Keratinocyte (primary cell): ENCODE data around the gene CLDN5. TPM values are rescaled to one million over a fixed set of nuclear protein-coding genes. Genes with fewer than 3 reads are reported as not detected.

ENCODE experiments used
- DNase-seq: peaks from one replicate; pipeline ENCODE4 v3.0.0-alpha.2; 2011; ENCODE audit warnings: low read depth, missing footprints, low spot score
- FAIRE-seq: peaks from 2 replicates; lab custom pipeline; 2011; peaks lifted over from hg19 to GRCh38; lab: Jason Lieb, UNC
- H2AFZ ChIP-seq: 2 replicates; pipeline ENCODE4 v1.6.0; 2012; ENCODE audit warnings: low read length, control low read depth, inconsistent platforms; ENCODE audit not compliant: control insufficient read depth
- H3K27ac ChIP-seq: 2 replicates; pipeline ENCODE4 v1.5.1; 2011; ENCODE audit warnings: low read length; ENCODE audit not compliant: control insufficient read depth, insufficient read depth
- H3K27me3 ChIP-seq: 3 replicates; pipeline ENCODE4 v1.6.0; 2011; ENCODE audit warnings: low read length; ENCODE audit not compliant: control insufficient read depth, insufficient read depth; ENCODE audit errors: extremely low read depth
- H3K36me3 ChIP-seq, 2 experiments: 2 replicates in 1 of 2; 3 replicates in 1 of 2; pipeline ENCODE4 v1.5.1; 2011; ENCODE audit warnings: low read length in 2 of 2, mild to moderate bottlenecking in 1 of 2; ENCODE audit not compliant: control insufficient read depth in 2 of 2, insufficient read depth in 2 of 2; ENCODE audit errors: extremely low read depth in 1 of 2
- H3K4me1 ChIP-seq: 3 replicates; pipeline ENCODE4 v1.5.1; 2011; ENCODE audit warnings: low read length; ENCODE audit not compliant: control insufficient read depth, insufficient read depth; ENCODE audit errors: extremely low read depth
- H3K4me2 ChIP-seq: 3 replicates; pipeline ENCODE4 v1.6.0; 2011; ENCODE audit warnings: low read depth, low read length; ENCODE audit not compliant: control insufficient read depth, insufficient read depth; ENCODE audit errors: extremely low read depth
- H3K4me3 ChIP-seq, 3 experiments: fragments of 200-600 bp in 1 of 3; sonication (generic) in 1 of 3; 2 replicates in 2 of 3; 3 replicates in 1 of 3; pipeline ENCODE4 v1.5.1; 2011 to 2016; ENCODE audit warnings: low read length in 3 of 3, mild to moderate bottlenecking in 3 of 3, control low read depth in 2 of 3, inconsistent platforms in 1 of 3, low read depth in 1 of 3, mixed read lengths in 1 of 3, mixed run types in 1 of 3, moderate library complexity in 1 of 3; ENCODE audit not compliant: control insufficient read depth in 2 of 3, insufficient read depth in 2 of 3; ENCODE audit errors: extremely low read depth in 1 of 3
- H3K79me2 ChIP-seq: 2 replicates; pipeline ENCODE4 v1.6.0; 2012; ENCODE audit warnings: low read length; ENCODE audit not compliant: control insufficient read depth, insufficient read depth
- H3K9ac ChIP-seq: 3 replicates; pipeline ENCODE4 v1.6.0; 2011; ENCODE audit warnings: low read length; ENCODE audit not compliant: control insufficient read depth, insufficient read depth; ENCODE audit errors: extremely low read depth
- H3K9me1 ChIP-seq: 3 replicates; pipeline ENCODE4 v1.6.0; 2011; ENCODE audit warnings: low read length; ENCODE audit not compliant: control insufficient read depth, insufficient read depth; ENCODE audit errors: extremely low read depth
- H3K9me3 ChIP-seq: 2 replicates; pipeline ENCODE4 v1.5.1; 2012; ENCODE audit warnings: low read depth, low read length; ENCODE audit not compliant: control insufficient read depth
- H4K20me1 ChIP-seq: 3 replicates; pipeline ENCODE4 v1.6.0; 2011; ENCODE audit warnings: low read length; ENCODE audit not compliant: control insufficient read depth, insufficient read depth; ENCODE audit errors: extremely low read depth
- CTCF ChIP-seq, 3 experiments: IDR thresholded peaks in 1 of 3; conservative IDR thresholded peaks in 1 of 3; optimal IDR thresholded peaks in 1 of 3; 2 replicates in 2 of 3; 3 replicates in 1 of 3; pipeline versions ENCODE3 to v1.5.1; 2011; ENCODE audit warnings: low read length in 3 of 3, mild to moderate bottlenecking in 3 of 3, moderate library complexity in 2 of 3, control low read depth in 1 of 3, inconsistent platforms in 1 of 3; ENCODE audit not compliant: insufficient read depth in 2 of 3; ENCODE audit errors: extremely low read depth in 1 of 3
- EZH2 ChIP-seq: IDR thresholded peaks from one replicate; pipeline ENCODE4 v1.6.1; 2012; ENCODE audit warnings: inconsistent platforms, mild to moderate bottlenecking, low read length, moderate library complexity
- dilution Hi-C: fragments of 300-500 bp; cut with MboI; formaldehyde crosslinking; loops from one replicate; pipeline ENCODE4 v1.7.0; 2020; ENCODE audit warnings: low sequenced_read_pairs; ENCODE audit not compliant: extremely low pct_ligation_motif_present
- polyA plus RNA-seq, 5 experiments: library from polyadenylated mRNA; depleted of rRNA in 3 of 5; stranded (reverse) in 3 of 5; stranded (forward) in 1 of 5; unstranded in 1 of 5; fragments of >200 nt; gene quantifications; 1 replicate in 1 of 5; 2 replicates in 3 of 5; 3 replicates in 1 of 5; pipeline versions ENCODE4 v1.2.1 to v1.2.3, GENCODE V29; 2011 to 2012; ENCODE audit warnings: missing spikeins in 2 of 5, low read depth in 1 of 5, low replicate concordance in 1 of 5

The CLDN5 gene
- polyA plus RNA-seq, 1 donor (not counting 4 experiments of a cell fraction or from before 2014, with no cell fraction given) = not detected

DNA sequence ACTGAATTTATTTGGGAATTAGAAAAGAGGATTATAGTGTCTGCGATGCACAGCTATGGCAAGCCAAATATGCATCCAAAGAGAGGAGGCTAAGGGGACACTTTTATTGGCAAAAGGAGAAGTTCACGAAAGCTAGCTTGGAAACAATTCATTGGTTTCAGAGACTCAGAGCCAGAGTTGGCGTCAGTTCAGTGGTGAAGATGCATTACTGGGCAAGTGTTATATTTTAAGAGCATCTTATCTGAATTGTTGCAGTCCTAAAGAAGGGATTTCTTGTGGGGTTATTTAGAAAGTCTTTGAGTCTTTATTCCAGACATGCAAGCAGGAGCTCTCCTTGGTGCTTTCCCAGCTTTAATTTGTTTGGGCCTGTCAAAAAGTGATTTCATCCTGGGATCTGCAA is 15.0 kb downstream of the CLDN5 start:
- Histone ChIP-seq H3K79me2 (no peaks in the 10 kb centered on the region), H4K20me1 (no peaks in the 10 kb centered on the region), H3K36me3 (peaks cover 0 to 11% of the 10 kb centered on the region in 2 experiments), H3K9me1 (no peaks in the 10 kb centered on the region), H2AFZ (no peak overlapping the region), H3K9ac (no peak overlapping the region), H3K27me3 (no peaks in the 10 kb centered on the region), H3K4me3 (no peak overlapping the region), H3K9me3 (no peaks in the 10 kb centered on the region), H3K4me1 (peaks cover 7% of the 10 kb centered on the region), H3K27ac (no peak overlapping the region), H3K4me2 (no peak overlapping the region)
- FAIRE-seq = no peak
- TF ChIP-seq EZH2 = no peak
- TF ChIP-seq CTCF (optimal IDR thresholded peaks at IDR 0.05 in 1 of 3, IDR thresholded peaks at IDR 0.05 in 1 of 3, conservative IDR thresholded peaks at IDR 0.05 in 1 of 3; ENCODE audit: extremely low read depth in 1 of 3, insufficient read depth in 2 of 3, low read length in 3 of 3) = no peak
- DNase-seq = no peak
- dilution Hi-C loops = no loop called here

- TF ChIP-seq CTCF (optimal IDR thresholded peaks at IDR 0.05 in 1 of 3, IDR thresholded peaks at IDR 0.05 in 1 of 3, conservative IDR thresholded peaks at IDR 0.05 in 1 of 3; ENCODE audit: extremely low read depth in 1 of 3, insufficient read depth in 2 of 3, low read length in 3 of 3) (no peak), EZH2 (no peak)
- Histone ChIP-seq H3K4me2 (no peak overlapping the region), H2AFZ (no peak overlapping the region), H3K9me3 (no peaks in the 10 kb centered on the region), H3K27ac (no peak overlapping the region), H3K36me3 (peaks cover 0 to 6% of the 10 kb centered on the region in 2 experiments), H3K9me1 (no peaks in the 10 kb centered on the region), H3K27me3 (no peaks in the 10 kb centered on the region), H3K4me3 (no peak overlapping the region), H3K79me2 (no peaks in the 10 kb centered on the region), H3K4me1 (peaks cover 7% of the 10 kb centered on the region), H4K20me1 (no peaks in the 10 kb centered on the region), H3K9ac (no peak overlapping the region)
- dilution Hi-C loops = no loop called here
- DNase-seq (no peak), FAIRE-seq (no peak)
Measured at GRCh38 chr22:19508024-19508776, 16.0 kb downstream of the CLDN5 start.
